ENCODE measurements around the gene COL6A5.
A peak's percentile ranks its signal among the peaks of the same experiment; 100 is the strongest.

COL6A5 gene

GRCh38 chr3:130463221-130463620 is 117.7 kb downstream of the COL6A5 start:
- Histone ChIP-seq H3K27me3 (ENCODE audit: insufficient read depth, insufficient read length) (no peaks in the 10 kb centered on the region), H3K9ac (ENCODE audit: insufficient read length, low read depth) (no peak overlapping the region), H3K36me3 (ENCODE audit: insufficient read depth, insufficient read length, low read length) (no peaks in the 10 kb centered on the region), H3K4me3 (ENCODE audit: insufficient read length, low read depth) (no peak overlapping the region), H3K4me1 (ENCODE audit: insufficient read depth, insufficient read length) (no peaks in the 10 kb centered on the region), H3K9me3 (ENCODE audit: insufficient read depth, low read length) (no peaks in the 10 kb centered on the region)
- TF ChIP-seq SUZ12 (IDR thresholded peaks at IDR 0.05; ENCODE audit: extremely low read depth, insufficient read depth, insufficient read length) = no peak
- no peak for TF ChIP-seq YY1 (IDR thresholded peaks at IDR 0.05; ENCODE audit: insufficient read depth, insufficient read length)
- TF ChIP-seq ZNF274 (IDR thresholded peaks at IDR 0.05; ENCODE audit: low read depth, low read length) = no peak
- DNase-seq (ENCODE audit: low read depth, low spot score) = no peak

GRCh38 chr3:130465521-130465920 is 120.0 kb downstream of the COL6A5 start:
- H3K4me1 ChIP-seq (ENCODE audit: insufficient read depth, insufficient read length) = no peaks in the 10 kb centered on the region
- TF ChIP-seq SUZ12 (IDR thresholded peaks at IDR 0.05; ENCODE audit: extremely low read depth, insufficient read depth, insufficient read length) (no peak), ZNF274 (IDR thresholded peaks at IDR 0.05; ENCODE audit: low read depth, low read length) (no peak), YY1 (IDR thresholded peaks at IDR 0.05; ENCODE audit: insufficient read depth, insufficient read length) (no peak)

GRCh38 chr3:130468311-130468710 is 122.8 kb downstream of the COL6A5 start:
- H3K9me3 ChIP-seq (ENCODE audit: insufficient read depth, low read length) = no peaks in the 10 kb centered on the region
- H3K4me1 ChIP-seq (ENCODE audit: insufficient read depth, insufficient read length) = no peaks in the 10 kb centered on the region
- H3K9ac ChIP-seq (ENCODE audit: insufficient read length, low read depth) = no peak overlapping the region
- H3K4me3 ChIP-seq (ENCODE audit: insufficient read length, low read depth) = no peak overlapping the region
- TF ChIP-seq YY1 (IDR thresholded peaks at IDR 0.05; ENCODE audit: insufficient read depth, insufficient read length) (no peak), SUZ12 (IDR thresholded peaks at IDR 0.05; ENCODE audit: extremely low read depth, insufficient read depth, insufficient read length) (no peak), ZNF274 (IDR thresholded peaks at IDR 0.05; ENCODE audit: low read depth, low read length) (no peak)
- no peak for DNase-seq (ENCODE audit: low read depth, low spot score)
- no peaks in the 10 kb centered on the region for H3K27me3 ChIP-seq (ENCODE audit: insufficient read depth, insufficient read length)
- no peaks in the 10 kb centered on the region for H3K36me3 ChIP-seq (ENCODE audit: insufficient read depth, insufficient read length, low read length)

More at GRCh38 chr3:130465521-130465920, 120.0 kb downstream of the COL6A5 start:
- Histone ChIP-seq H3K4me3 (ENCODE audit: insufficient read length, low read depth) (no peak overlapping the region), H3K36me3 (ENCODE audit: insufficient read depth, insufficient read length, low read length) (no peaks in the 10 kb centered on the region), H3K9me3 (ENCODE audit: insufficient read depth, low read length) (no peaks in the 10 kb centered on the region), H3K27me3 (ENCODE audit: insufficient read depth, insufficient read length) (no peaks in the 10 kb centered on the region), H3K9ac (ENCODE audit: insufficient read length, low read depth) (no peak overlapping the region)
- DNase-seq (ENCODE audit: low read depth, low spot score) = no peak

- Histone ChIP-seq H3K27me3 (ENCODE audit: insufficient read depth, insufficient read length) (no peaks in the 10 kb centered on the region), H3K4me1 (ENCODE audit: insufficient read depth, insufficient read length) (no peaks in the 10 kb centered on the region), H3K9me3 (ENCODE audit: insufficient read depth, low read length) (no peaks in the 10 kb centered on the region), H3K4me3 (ENCODE audit: insufficient read length, low read depth) (no peak overlapping the region), H3K9ac (ENCODE audit: insufficient read length, low read depth) (no peak overlapping the region), H3K36me3 (ENCODE audit: insufficient read depth, insufficient read length, low read length) (no peaks in the 10 kb centered on the region)
- DNase-seq (ENCODE audit: low read depth, low spot score) = no peak
- TF ChIP-seq ZNF274 (IDR thresholded peaks at IDR 0.05; ENCODE audit: low read depth, low read length) = no peak
These were observed 124.7 kb downstream of the COL6A5 start for GRCh38 chr3:130470126-130470525.

GRCh38 chr3:130473416-130473815 is 127.9 kb downstream of the COL6A5 start:
- no peaks in the 10 kb centered on the region for H3K9me3 ChIP-seq (ENCODE audit: insufficient read depth, low read length)
- no peak for DNase-seq (ENCODE audit: low read depth, low spot score)

GRCh38 chr3:130480736-130481135 is 135.3 kb downstream of the COL6A5 start:
- Histone ChIP-seq H3K27me3 (ENCODE audit: insufficient read depth, insufficient read length) (no peaks in the 10 kb centered on the region), H3K36me3 (ENCODE audit: insufficient read depth, insufficient read length, low read length) (no peaks in the 10 kb centered on the region), H3K4me3 (ENCODE audit: insufficient read length, low read depth) (no peak overlapping the region), H3K9ac (ENCODE audit: insufficient read length, low read depth) (no peak overlapping the region), H3K4me1 (ENCODE audit: insufficient read depth, insufficient read length) (no peaks in the 10 kb centered on the region), H3K9me3 (ENCODE audit: insufficient read depth, low read length) (no peaks in the 10 kb centered on the region)
- peak; percentile 43 for DNase-seq (ENCODE audit: low read depth, low spot score)
- no peak for TF ChIP-seq YY1 (IDR thresholded peaks at IDR 0.05; ENCODE audit: insufficient read depth, insufficient read length)
- TF ChIP-seq SUZ12 (IDR thresholded peaks at IDR 0.05; ENCODE audit: extremely low read depth, insufficient read depth, insufficient read length) = no peak
- no peak for TF ChIP-seq ZNF274 (IDR thresholded peaks at IDR 0.05; ENCODE audit: low read depth, low read length)

More at GRCh38 chr3:130473416-130473815, 127.9 kb downstream of the COL6A5 start:
- Histone ChIP-seq H3K36me3 (ENCODE audit: insufficient read depth, insufficient read length, low read length) (no peaks in the 10 kb centered on the region), H3K4me3 (ENCODE audit: insufficient read length, low read depth) (no peak overlapping the region), H3K27me3 (ENCODE audit: insufficient read depth, insufficient read length) (no peaks in the 10 kb centered on the region), H3K4me1 (ENCODE audit: insufficient read depth, insufficient read length) (no peaks in the 10 kb centered on the region), H3K9ac (ENCODE audit: insufficient read length, low read depth) (no peak overlapping the region)
- no peak for TF ChIP-seq YY1 (IDR thresholded peaks at IDR 0.05; ENCODE audit: insufficient read depth, insufficient read length)
- no peak for TF ChIP-seq SUZ12 (IDR thresholded peaks at IDR 0.05; ENCODE audit: extremely low read depth, insufficient read depth, insufficient read length)

- Histone ChIP-seq H3K36me3 (ENCODE audit: insufficient read depth, insufficient read length, low read length) (no peaks in the 10 kb centered on the region), H3K4me1 (ENCODE audit: insufficient read depth, insufficient read length) (no peaks in the 10 kb centered on the region), H3K9me3 (ENCODE audit: insufficient read depth, low read length) (no peaks in the 10 kb centered on the region), H3K4me3 (ENCODE audit: insufficient read length, low read depth) (no peak overlapping the region), H3K27me3 (ENCODE audit: insufficient read depth, insufficient read length) (no peaks in the 10 kb centered on the region), H3K9ac (ENCODE audit: insufficient read length, low read depth) (no peak overlapping the region)
- DNase-seq (ENCODE audit: low read depth, low spot score) = no peak
- TF ChIP-seq YY1 (IDR thresholded peaks at IDR 0.05; ENCODE audit: insufficient read depth, insufficient read length) = no peak
- no peak for TF ChIP-seq SUZ12 (IDR thresholded peaks at IDR 0.05; ENCODE audit: extremely low read depth, insufficient read depth, insufficient read length)
- TF ChIP-seq ZNF274 (IDR thresholded peaks at IDR 0.05; ENCODE audit: low read depth, low read length) = no peak
These were observed 142.8 kb downstream of the COL6A5 start for GRCh38 chr3:130488288-130488687.

Measured in NT2/D1 (cell line).